HepG2 (cell line): ENCODE measurements around the gene SHC1. TPM values are rescaled to one million over a fixed set of nuclear protein-coding genes. Genes with fewer than 3 reads are reported as not detected.

ENCODE experiments used
- ATAC-seq: fragments of 200-7000 bp; cut with Tn5 transposase; 3 replicates; pipeline ENCODE4 v1.9.1; 2020; ENCODE audit warnings: mild to moderate bottlenecking, moderate library complexity
- BruUV-seq: library from RNA; stranded (reverse); fragments of 400-500 nt; replicated peaks from 2 replicates; lab custom pipeline; 2021; lab: Mats Ljungman, UMichigan
- CTCF ChIA-PET: fragments of 300-600 bp; formaldehyde crosslinking; extraction: SDS; loops from one replicate; lab custom pipeline; 2021; ENCODE audit warnings: low total read pairs, inconsistent platforms, low intra/inter-chr PET ratio; lab: Yijun Ruan, JAX
- POLR2A ChIA-PET: fragments of 350-600 bp; sonication (Branson Sonifier 250); formaldehyde crosslinking; loops from one replicate; lab custom pipeline; 2020; ENCODE audit warnings: antibody characterized with exemption, inconsistent platforms; lab: Yijun Ruan, JAX
- DNase-seq: peaks from one replicate; pipeline ENCODE4 v3.0.0-alpha.2; 2015; ENCODE audit warnings: low spot score
- FAIRE-seq: peaks from 3 replicates; lab custom pipeline; 2011; peaks lifted over from hg19 to GRCh38; lab: Jason Lieb, UNC
- H2AFZ ChIP-seq: one replicate; pipeline ENCODE4 v1.6.1; 2011; ENCODE audit warnings: low read length, inconsistent platforms
- H3K27ac ChIP-seq: fragments of 300-600 bp; 3 replicates; pipeline ENCODE4 v1.8.0; 2011; ENCODE audit warnings: mixed run types, mild to moderate bottlenecking, mixed read lengths, low read length, inconsistent platforms; ENCODE audit not compliant: insufficient read depth; ENCODE audit errors: extremely low read length
- H3K27me3 ChIP-seq, 2 experiments: fragments of 200-600 bp in 1 of 2; 2 replicates in 1 of 2; 3 replicates in 1 of 2; pipeline versions ENCODE4 v1.6.0 to v1.8.0; 2011; ENCODE audit warnings: low read length in 2 of 2, mild to moderate bottlenecking in 2 of 2, moderate library complexity in 2 of 2, inconsistent platforms in 1 of 2; ENCODE audit not compliant: insufficient read depth in 2 of 2, control insufficient read depth in 1 of 2
- H3K36me3 ChIP-seq, 2 experiments: fragments of 200-600 bp in 1 of 2; replicated peaks in 1 of 2; 2 replicates in 1 of 2; 3 replicates in 1 of 2; pipeline versions ENCODE4 v1.5.1 to v1.8.0; 2011; ENCODE audit warnings: low read length in 2 of 2, inconsistent platforms in 1 of 2; ENCODE audit not compliant: insufficient read depth in 2 of 2, control insufficient read depth in 1 of 2
- H3K4me1 ChIP-seq: 2 replicates; pipeline ENCODE4 v1.5.1; 2012; ENCODE audit warnings: low read length, inconsistent platforms; ENCODE audit not compliant: insufficient read depth
- H3K4me2 ChIP-seq: 2 replicates; pipeline ENCODE4 v1.6.0; 2011; ENCODE audit warnings: low read depth, low read length, inconsistent platforms
- H3K4me3 ChIP-seq, 3 experiments: fragments of 200-600 bp in 1 of 3; sonication (generic), shearing (Covaris generic) in 1 of 3; replicated peaks in 1 of 3; 2 replicates each; pipeline ENCODE4 v1.5.1; 2011 to 2016; ENCODE audit warnings: low read length in 3 of 3, inconsistent platforms in 2 of 3, low read depth in 2 of 3, mild to moderate bottlenecking in 2 of 3, control low read depth in 1 of 3, mixed read lengths in 1 of 3; ENCODE audit not compliant: insufficient read depth in 1 of 3
- H3K79me2 ChIP-seq: one replicate; pipeline ENCODE4 v1.6.1; 2011; ENCODE audit warnings: low read length, inconsistent platforms; ENCODE audit not compliant: insufficient read depth
- H3K9ac ChIP-seq: 2 replicates; pipeline ENCODE4 v1.6.0; 2011; ENCODE audit warnings: mild to moderate bottlenecking, low read depth, low read length, inconsistent platforms; ENCODE audit not compliant: insufficient read depth
- H3K9me3 ChIP-seq: 2 replicates; pipeline ENCODE4 v1.5.1; 2012; ENCODE audit warnings: mild to moderate bottlenecking, low read length
- H4K20me1 ChIP-seq: 2 replicates; pipeline ENCODE4 v1.6.0; 2011; ENCODE audit warnings: inconsistent platforms, mild to moderate bottlenecking, low read length, moderate library complexity; ENCODE audit not compliant: insufficient read depth
- BCL3 ChIP-seq: sonication (generic); formaldehyde crosslinking; IDR thresholded peaks from 2 replicates; pipeline ENCODE4 v1.5.1; 2020; ENCODE audit warnings: mild to moderate bottlenecking, missing genetic modification reagents, moderate library complexity
- DNMT1 ChIP-seq: sonication (generic); formaldehyde crosslinking; IDR thresholded peaks from 2 replicates; pipeline ENCODE4 v1.5.1; 2020; ENCODE audit warnings: mild to moderate bottlenecking, missing genetic modification reagents
- ELK4 ChIP-seq: sonication (generic); formaldehyde crosslinking; IDR thresholded peaks from 2 replicates; pipeline ENCODE4 v1.9.0; 2021; ENCODE audit warnings: missing genetic modification reagents, borderline replicate concordance
- GRHL1 ChIP-seq: sonication (generic); formaldehyde crosslinking; conservative IDR thresholded peaks from 2 replicates; pipeline ENCODE4 v1.8.0; 2022; ENCODE audit warnings: missing genetic modification reagents
- HMG20A ChIP-seq: IDR thresholded peaks from 2 replicates; pipeline ENCODE4 v1.6.1; 2016; ENCODE audit warnings: borderline replicate concordance
- IRF1 ChIP-seq: sonication (generic); formaldehyde crosslinking; IDR thresholded peaks from 2 replicates; pipeline ENCODE4 v1.4.0; 2020; ENCODE audit warnings: low read depth, mild to moderate bottlenecking, missing genetic modification reagents
- JDP2 ChIP-seq: sonication (generic); formaldehyde crosslinking; IDR thresholded peaks from 2 replicates; pipeline ENCODE4 v1.8.1; 2022; ENCODE audit warnings: missing genetic modification reagents, borderline replicate concordance
- KDM5A ChIP-seq: fragments of 200-600 bp; sonication (generic); IDR thresholded peaks from 2 replicates; pipeline ENCODE4 v1.7.0; 2018; ENCODE audit warnings: antibody characterized with exemption, mild to moderate bottlenecking, low read length, borderline replicate concordance
- NPAS2 ChIP-seq: sonication (generic); formaldehyde crosslinking; IDR thresholded peaks from 2 replicates; pipeline ENCODE4 v1.8.0; 2022; ENCODE audit warnings: mild to moderate bottlenecking, missing genetic modification reagents, borderline replicate concordance
- PBX3 ChIP-seq: sonication (generic); formaldehyde crosslinking; IDR thresholded peaks from 2 replicates; pipeline ENCODE4 v1.8.1; 2023; ENCODE audit warnings: missing genetic modification reagents, inconsistent platforms, borderline replicate concordance
- SNAI1 ChIP-seq: sonication (generic); formaldehyde crosslinking; IDR thresholded peaks from 2 replicates; pipeline ENCODE4 v1.5.0; 2020; ENCODE audit warnings: mild to moderate bottlenecking, missing genetic modification reagents, borderline replicate concordance
- WIZ ChIP-seq: sonication (generic); formaldehyde crosslinking; IDR thresholded peaks from 2 replicates; pipeline ENCODE4 v1.5.1; 2020; ENCODE audit warnings: mild to moderate bottlenecking, missing genetic modification reagents
- ZKSCAN5 ChIP-seq: sonication (generic); formaldehyde crosslinking; IDR thresholded peaks from 2 replicates; pipeline ENCODE4 v1.5.1; 2020; ENCODE audit warnings: mild to moderate bottlenecking, missing genetic modification reagents
- ZNF530 ChIP-seq: sonication (generic); formaldehyde crosslinking; IDR thresholded peaks from 2 replicates; pipeline ENCODE4 v1.5.0; 2020; ENCODE audit warnings: low read depth, mild to moderate bottlenecking, missing genetic modification reagents
- ZNF547 ChIP-seq: sonication (generic); formaldehyde crosslinking; IDR thresholded peaks from 2 replicates; pipeline ENCODE4 v1.5.1; 2020; ENCODE audit warnings: mild to moderate bottlenecking, missing genetic modification reagents
- ZNF766 ChIP-seq: sonication (generic); formaldehyde crosslinking; IDR thresholded peaks from 2 replicates; pipeline ENCODE4 v1.5.0; 2020; ENCODE audit warnings: missing genetic modification reagents, borderline replicate concordance
- ZNF781 ChIP-seq: sonication (generic); formaldehyde crosslinking; IDR thresholded peaks from 2 replicates; pipeline ENCODE4 v1.5.1; 2020; ENCODE audit warnings: borderline replicate concordance, mild to moderate bottlenecking, missing genetic modification reagents; ENCODE audit errors: not compliant biosample characterization
- WGBS: methylation state at CpG from one replicate; pipeline ENCODE4 v1.1.6; 2017; ENCODE audit warnings: low lambda C conversion rate; 5-methylcytosine and 5-hydroxymethylcytosine counted together
- in situ Hi-C: cut with HindIII; loops from 2 replicates; pipeline ENCODE4 v1.10.0; 2017; ENCODE audit warnings: low pct_unique_long_range_greater_than_20kb; ENCODE audit not compliant: extremely low pct_ligation_motif_present
- intact Hi-C: fragments of 100-400 bp; cut with micrococcal nuclease; formaldehyde crosslinking; loops from one replicate; pipeline ENCODE4 v1.10.0; 2022; ENCODE audit not compliant: unreplicated experiment
- polyA plus RNA-seq, 8 experiments: library from polyadenylated mRNA; depleted of rRNA in 3 of 8; stranded (reverse) in 7 of 8; unstranded in 1 of 8; fragments of >200 nt; fragmentation: Illumina TruSeq in 4 of 8; extraction: Trizol in 4 of 8; gene quantifications; 2 replicates each; pipeline versions ENCODE4 v1.2.1 to v1.2.3, GENCODE V29; 2011 to 2016; ENCODE audit warnings: low read depth in 4 of 8, missing spikeins in 1 of 8, mixed read lengths in 1 of 8; ENCODE audit not compliant: insufficient read depth in 1 of 8
- total RNA-seq, 5 experiments: library from RNA; depleted of rRNA; stranded (reverse); fragments of >200 nt; fragmentation: Illumina TruSeq; extraction: Trizol; gene quantifications; 2 replicates each; pipeline ENCODE4 v1.2.3, GENCODE V29; 2016; ENCODE audit warnings: low read depth in 1 of 5

The SHC1 gene
- total and polyA plus RNA-seq, 2 of the 13 experiments (the other 11 are each of a cell fraction or from before 2014, with no cell fraction given): 52.0 to 137 TPM

- ATAC-seq (no peak), DNase-seq (no peak), FAIRE-seq (no peak)
- no peak overlapping the region for H3K27ac ChIP-seq
- H3K4me3 ChIP-seq: no peak overlapping the region
- H2AFZ ChIP-seq: no peak overlapping the region
- peaks cover 8% of the 10 kb centered on the region; the same call in 1 of the 2 replicates for H4K20me1 ChIP-seq
- no TSS peak for BruUV-seq
- H3K9me3 ChIP-seq: no peaks in the 10 kb centered on the region
- WGBS: 96% methylated on average over 11 of the region's 16 CpGs
- H3K9ac ChIP-seq: no peak overlapping the region
- ChIA-PET POLR2A (interaction anchor here (2.2 to 8.2 kb wide), 3 partner anchors 13 to 43 kb away, joined by 10 to 90 read pairs (median 18); partner anchors contain the start of genes FLAD1 and ZBTB7B), CTCF (no interaction called here)
- H3K79me2 ChIP-seq: peaks cover 2% of the 10 kb centered on the region
- peaks cover 54% of the 10 kb centered on the region for H3K4me1 ChIP-seq
- H3K36me3 ChIP-seq: peaks cover 8 to 27% of the 10 kb centered on the region in 2 experiments; a peak in 4 of 5 replicates
- H3K4me2 ChIP-seq: no peak overlapping the region
- H3K27me3 ChIP-seq: no peaks in the 10 kb centered on the region
- in situ Hi-C loops (no loop called here), intact Hi-C loops (no loop called here)
- TF ChIP-seq SNAI1 (no peak), WIZ (no peak), ELK4 (CRISPR knock-in tag) (no peak), KDM5A (no peak), ZNF781 (no peak), BCL3 (no peak), IRF1 (CRISPR knock-in tag) (no peak), ZKSCAN5 (CRISPR knock-in tag) (no peak), ZNF547 (CRISPR knock-in tag) (no peak), ZNF530 (CRISPR knock-in tag) (no peak), NPAS2 (CRISPR knock-in tag) (no peak), PBX3 (CRISPR knock-in tag) (no peak), GRHL1 (CRISPR knock-in tag) (no peak), ZNF766 (CRISPR knock-in tag) (no peak), HMG20A (CRISPR knock-in tag) (no peak), JDP2 (CRISPR knock-in tag) (no peak), DNMT1 (CRISPR knock-in tag) (no peak)
Measured at GRCh38 chr1:155015527-155016230, 45.1 kb upstream of the SHC1 start.
